ENCODE results near the gene SLC43A1. TPM values are rescaled to one million over a fixed set of nuclear protein-coding genes. Genes with fewer than 3 reads are reported as not detected.

SLC43A1 gene
- total RNA-seq, 1 donor from 2014 or later, result 4.3 TPM

- Histone ChIP-seq H3K4me3 (peak overlapping the region; percentile 73), H3K36me3 (no peaks in the 10 kb centered on the region), H3K4me1 (peaks cover 32% of the 10 kb centered on the region), H3K27me3 (ENCODE audit: low read depth) (peaks cover 49% of the 10 kb centered on the region), H3K27ac (replicated peaks) (peak overlapping the region; percentile 40), H3K9me3 (replicated peaks) (no peaks in the 10 kb centered on the region)
- TF ChIP-seq CTCF (IDR thresholded peaks at IDR 0.05; ENCODE audit: borderline replicate concordance), result peak; percentile 62
- intact Hi-C loops (cut with micrococcal nuclease), result no loop called here
- DNase-seq, result no peak
These were observed 38.6 kb downstream of the SLC43A1 start for GRCh38 chr11:57476757-57477506.

GRCh38 chr11:57476047-57476756 lies 39.3 kb downstream of the SLC43A1 start:
- DNase-seq, result peak; percentile 57
- H3K9me3 ChIP-seq (replicated peaks), result no peaks in the 10 kb centered on the region
- intact Hi-C loops (cut with micrococcal nuclease), result no loop called here
- H3K27ac ChIP-seq (replicated peaks), result peak overlapping the region; percentile 40
- peaks cover 45% of the 10 kb centered on the region for H3K27me3 ChIP-seq (ENCODE audit: low read depth)
- no peaks in the 10 kb centered on the region for H3K36me3 ChIP-seq
- peak overlapping the region; percentile 73 for H3K4me3 ChIP-seq
- H3K4me1 ChIP-seq, result peaks cover 32% of the 10 kb centered on the region
- TF ChIP-seq CTCF (IDR thresholded peaks at IDR 0.05; ENCODE audit: borderline replicate concordance), result no peak

- H3K36me3 ChIP-seq, result no peaks in the 10 kb centered on the region
- TF ChIP-seq CTCF (IDR thresholded peaks at IDR 0.05; ENCODE audit: borderline replicate concordance), result no peak
- peak overlapping the region; percentile 73 for H3K4me3 ChIP-seq
- no peak overlapping the region for H3K27ac ChIP-seq (replicated peaks)
- intact Hi-C loops (cut with micrococcal nuclease), result no loop called here
- H3K27me3 ChIP-seq (ENCODE audit: low read depth), result peaks cover 40% of the 10 kb centered on the region
- DNase-seq, result no peak
- H3K4me1 ChIP-seq, result peaks cover 32% of the 10 kb centered on the region
- no peaks in the 10 kb centered on the region for H3K9me3 ChIP-seq (replicated peaks)
These were observed 39.8 kb downstream of the SLC43A1 start for GRCh38 chr11:57475671-57476046.

- DNase-seq, result no peak
- peaks cover 36% of the 10 kb centered on the region for H3K27me3 ChIP-seq (ENCODE audit: low read depth)
- no peak overlapping the region for H3K27ac ChIP-seq (replicated peaks)
- peaks cover 32% of the 10 kb centered on the region for H3K4me1 ChIP-seq
- H3K36me3 ChIP-seq, result no peaks in the 10 kb centered on the region
- TF ChIP-seq CTCF (IDR thresholded peaks at IDR 0.05; ENCODE audit: borderline replicate concordance), result no peak
- H3K9me3 ChIP-seq (replicated peaks), result no peaks in the 10 kb centered on the region
- intact Hi-C loops (cut with micrococcal nuclease), result no loop called here
- H3K4me3 ChIP-seq, result no peak overlapping the region
These were observed 40.3 kb downstream of the SLC43A1 start for GRCh38 chr11:57475191-57475590.

- Histone ChIP-seq H3K4me3 (no peak overlapping the region), H3K4me1 (peaks cover 32% of the 10 kb centered on the region), H3K9me3 (replicated peaks) (no peaks in the 10 kb centered on the region), H3K36me3 (no peaks in the 10 kb centered on the region), H3K27ac (replicated peaks) (no peak overlapping the region), H3K27me3 (ENCODE audit: low read depth) (peaks cover 31% of the 10 kb centered on the region)
- DNase-seq, result no peak
- TF ChIP-seq CTCF (IDR thresholded peaks at IDR 0.05; ENCODE audit: borderline replicate concordance), result no peak
- intact Hi-C loops (cut with micrococcal nuclease), result no loop called here
These were observed 40.7 kb downstream of the SLC43A1 start for GRCh38 chr11:57474803-57475115.
